GM12878 (cell line): ENCODE results near the gene CDH4. TPM values are rescaled to one million over a fixed set of nuclear protein-coding genes. Genes with fewer than 3 reads are reported as not detected.

ENCODE experiments used
- ATAC-seq: fragments of 200-7000 bp; cut with Tn5 transposase; 3 replicates; pipeline ENCODE4 v1.9.1; 2020; ENCODE audit warnings: mild to moderate bottlenecking, moderate library complexity
- BruUV-seq: library from RNA; stranded (reverse); fragments of 400-500 nt; replicated peaks from 2 replicates; lab custom pipeline; 2021; lab: Mats Ljungman, UMichigan
- CTCF ChIA-PET: fragments of 300-600 bp; sonication (Branson Sonifier 250); formaldehyde crosslinking; extraction: SDS; loops from one replicate; lab custom pipeline; 2021; ENCODE audit warnings: inconsistent platforms; lab: Yijun Ruan, JAX
- POLR2A ChIA-PET: fragments of 350-600 bp; formaldehyde crosslinking; extraction: SDS; loops from one replicate; lab custom pipeline; 2021; ENCODE audit warnings: inconsistent platforms; lab: Charles Lee
- RAD21 ChIA-PET: fragments of 300-600 bp; sonication (Branson Sonifier 250); formaldehyde crosslinking; loops from one replicate; lab custom pipeline; 2023; ENCODE audit warnings: antibody characterized with exemption; ENCODE audit not compliant: unreplicated experiment; lab: Charles Lee
- SMC1A ChIA-PET: fragments of 300-600 bp; sonication (Branson Sonifier 250); formaldehyde crosslinking; loops from one replicate; lab custom pipeline; 2023; ENCODE audit not compliant: unreplicated experiment, uncharacterized antibody; lab: Charles Lee
- DNase-seq: peaks from one replicate; pipeline ENCODE4 v3.0.0-alpha.2; 2011; ENCODE audit warnings: low read depth, low spot score
- FAIRE-seq: peaks from 3 replicates; lab custom pipeline; 2011; peaks lifted over from hg19 to GRCh38; lab: Jason Lieb, UNC
- H2AFZ ChIP-seq: 2 replicates; pipeline ENCODE4 v1.6.0; 2011; ENCODE audit warnings: low read depth, low read length, control low read depth; ENCODE audit not compliant: control insufficient read depth
- H3K27ac ChIP-seq: 2 replicates; pipeline ENCODE4 v1.5.1; 2011; ENCODE audit warnings: control low read depth; ENCODE audit not compliant: control insufficient read depth, insufficient read depth
- H3K27me3 ChIP-seq, 2 experiments: replicated peaks in 1 of 2; 2 replicates each; pipeline versions ENCODE4 v1.6.0 to v1.6.1; 2011; ENCODE audit warnings: low read length in 1 of 2; ENCODE audit not compliant: control insufficient read depth in 2 of 2, insufficient read depth in 2 of 2
- H3K36me3 ChIP-seq, 2 experiments: 2 replicates each; pipeline ENCODE4 v1.5.1; 2011; ENCODE audit warnings: low read length in 1 of 2; ENCODE audit not compliant: control insufficient read depth in 2 of 2, insufficient read depth in 2 of 2
- H3K4me1 ChIP-seq: 2 replicates; pipeline ENCODE4 v1.6.1; 2011; ENCODE audit warnings: mild to moderate bottlenecking, low read length, moderate library complexity, mixed read lengths; ENCODE audit not compliant: control insufficient read depth, insufficient read depth
- H3K4me2 ChIP-seq: 2 replicates; pipeline ENCODE4 v1.6.0; 2011; ENCODE audit warnings: control low read depth; ENCODE audit not compliant: control insufficient read depth, insufficient read depth
- H3K4me3 ChIP-seq: fragments of 200-600 bp; sonication (generic); 2 replicates; pipeline ENCODE4 v1.5.1; 2016
- H3K79me2 ChIP-seq: 2 replicates; pipeline ENCODE4 v1.6.0; 2011; ENCODE audit warnings: low read length; ENCODE audit not compliant: control insufficient read depth, insufficient read depth
- H3K9ac ChIP-seq: 2 replicates; pipeline ENCODE4 v1.8.0; 2011; ENCODE audit warnings: low read length, control low read depth, mixed read lengths; ENCODE audit not compliant: control insufficient read depth, insufficient read depth
- H3K9me3 ChIP-seq: replicated peaks from 3 replicates; pipeline ENCODE4 v1.5.1; 2011; ENCODE audit warnings: mild to moderate bottlenecking, low read length; ENCODE audit not compliant: control insufficient read depth, insufficient read depth
- H4K20me1 ChIP-seq: 2 replicates; pipeline ENCODE4 v1.6.0; 2011; ENCODE audit not compliant: control insufficient read depth, insufficient read depth
- CBX3 ChIP-seq: fragments of 200-600 bp; sonication (generic); IDR thresholded peaks from 2 replicates; pipeline ENCODE4 v1.6.1; 2016; ENCODE audit warnings: low read depth, borderline replicate concordance
- CHD4 ChIP-seq: fragments of 200-600 bp; sonication (generic); IDR thresholded peaks from 2 replicates; pipeline ENCODE4 v1.6.1; 2016; ENCODE audit warnings: mild to moderate bottlenecking
- KDM1A ChIP-seq: fragments of 200-600 bp; sonication (generic); IDR thresholded peaks from 2 replicates; pipeline ENCODE4 v1.6.1; 2016; ENCODE audit warnings: borderline replicate concordance
- SUZ12 ChIP-seq: fragments of 200-600 bp; sonication (generic); IDR thresholded peaks from one replicate; pipeline ENCODE4 v1.6.1; 2018; ENCODE audit warnings: antibody characterized with exemption, mild to moderate bottlenecking; ENCODE audit not compliant: unreplicated experiment
- ZSCAN29 ChIP-seq: fragments of 450-650 bp; IDR thresholded peaks from 2 replicates; pipeline ENCODE4 v1.6.1; 2017; ENCODE audit warnings: mild to moderate bottlenecking, moderate library complexity
- ZZZ3 ChIP-seq: IDR thresholded peaks from 2 replicates; pipeline ENCODE4 v1.6.1; 2011; ENCODE audit warnings: low read depth; ENCODE audit not compliant: control insufficient read depth, insufficient read length
- WGBS: methylation state at CpG from one replicate; pipeline ENCODE4 v1.1.6; 2016; ENCODE audit warnings: low lambda C conversion rate; ENCODE audit not compliant: insufficient replicate concordance, insufficient coverage; ENCODE audit errors: missing lambda C conversion rate; 5-methylcytosine and 5-hydroxymethylcytosine counted together
- in situ Hi-C: fragments of 300-500 bp; cut with MboI; formaldehyde crosslinking; loops from 9 replicates; pipeline ENCODE4 v1.14.3; 2018; ENCODE audit warnings: mixed read lengths
- intact Hi-C: fragments of 100-400 bp; cut with micrococcal nuclease; formaldehyde crosslinking; loops from one replicate; pipeline ENCODE4 v1.14.2; 2022; ENCODE audit not compliant: unreplicated experiment
- polyA plus RNA-seq, 11 experiments: library from polyadenylated mRNA; depleted of rRNA in 4 of 11; unstranded in 6 of 11; stranded (reverse) in 5 of 11; fragments of >200 nt; fragmentation: Nextera tagmentation in 4 of 11; fragmentation: Illumina TruSeq in 1 of 11; extraction: Ambion mirVana in 4 of 11; extraction: Trizol in 1 of 11; gene quantifications; 1 replicate in 1 of 11; 2 replicates in 10 of 11; pipeline versions ENCODE4 v1.2.1 to v1.2.3, GENCODE V29; 2011 to 2016; ENCODE audit warnings: inconsistent platforms in 2 of 11, missing spikeins in 2 of 11, low read depth in 1 of 11
- total RNA-seq, 4 experiments: library from RNA; depleted of rRNA in 3 of 4; stranded (reverse); fragments of >200 nt in 3 of 4; fragmentation: Illumina TruSeq in 1 of 4; extraction: Trizol in 1 of 4; gene quantifications; 2 replicates each; pipeline versions ENCODE4 v1.2.1 to v1.2.3, GENCODE V29; 2013 to 2021
- TF ChIP-seq, protein P1 (sequence below): IDR thresholded peaks from 2 replicates; pipeline ENCODE4 v1.6.1; 2012; ENCODE audit warnings: low read length, inconsistent platforms
- TF ChIP-seq, protein P2 (sequence below): fragments of 450-650 bp; formaldehyde crosslinking; IDR thresholded peaks from 2 replicates; pipeline ENCODE4 v1.4.0; 2020; ENCODE audit warnings: mild to moderate bottlenecking, moderate library complexity
- TF ChIP-seq, protein P3 (sequence below): fragments of 450-650 bp; formaldehyde crosslinking; IDR thresholded peaks from 2 replicates; pipeline ENCODE4 v1.4.0; 2022; ENCODE audit warnings: mild to moderate bottlenecking, moderate library complexity

CDH4 gene
- total and polyA plus RNA-seq, 10 of the 15 experiments (the other 5 are each of a cell fraction or from before 2014, with no cell fraction given), result not detected

DNA sequence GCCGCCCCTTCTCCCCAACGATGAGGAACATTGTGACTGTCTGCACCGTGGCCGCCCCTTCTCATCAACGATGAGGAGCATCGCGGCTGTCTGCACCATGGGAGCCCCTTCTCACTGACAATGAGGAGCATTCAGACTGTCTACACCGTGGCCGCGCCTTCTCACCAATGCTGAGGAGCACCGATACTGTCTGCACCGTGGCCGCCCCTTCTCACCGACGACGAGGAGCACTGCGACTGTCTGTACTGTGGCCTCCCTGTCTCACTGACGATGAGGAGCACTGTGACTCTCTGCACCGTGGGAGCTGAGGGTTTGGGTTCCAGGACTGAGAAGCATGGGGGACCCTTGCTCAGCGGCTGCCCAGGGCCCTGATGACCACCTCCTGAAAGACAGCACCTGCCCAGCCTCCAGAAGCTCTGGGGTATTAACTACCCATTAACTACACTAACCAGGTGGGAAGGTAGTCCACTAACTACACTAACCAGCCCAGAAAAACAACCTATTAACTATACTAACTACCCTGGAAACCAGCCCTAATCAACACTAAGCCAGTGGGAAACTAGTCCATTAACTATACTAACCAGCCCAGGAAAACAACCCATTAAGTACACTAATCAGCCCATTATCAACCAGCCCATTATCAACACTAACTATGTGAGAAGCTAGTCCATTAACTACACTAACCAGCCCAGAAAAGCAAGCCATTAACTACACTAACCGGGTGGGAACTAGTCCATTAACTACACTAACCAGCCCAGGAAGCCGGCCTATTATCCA, 696.7 kb downstream of the CDH4 start:
- Histone ChIP-seq H2AFZ (no peak overlapping the region), H4K20me1 (no peaks in the 10 kb centered on the region), H3K9ac (no peak overlapping the region), H3K4me1 (no peaks in the 10 kb centered on the region), H3K36me3 (no peaks in the 10 kb centered on the region), H3K79me2 (no peaks in the 10 kb centered on the region), H3K4me3 (no peak overlapping the region), H3K9me3 (no peaks in the 10 kb centered on the region), H3K27me3 (no peaks in the 10 kb centered on the region), H3K27ac (no peak overlapping the region), H3K4me2 (no peak overlapping the region)
- ChIA-PET POLR2A (no interaction called here), SMC1A (no interaction called here), RAD21 (no interaction called here), CTCF (no interaction called here)
- intact Hi-C loops (no loop called here), in situ Hi-C loops (no loop called here)
- no peak for FAIRE-seq
- no TSS peak for BruUV-seq
- DNase-seq, result no peak
- 77% methylated on average over 21 of the region's 22 CpGs for WGBS
- TF ChIP-seq, protein P1, sequence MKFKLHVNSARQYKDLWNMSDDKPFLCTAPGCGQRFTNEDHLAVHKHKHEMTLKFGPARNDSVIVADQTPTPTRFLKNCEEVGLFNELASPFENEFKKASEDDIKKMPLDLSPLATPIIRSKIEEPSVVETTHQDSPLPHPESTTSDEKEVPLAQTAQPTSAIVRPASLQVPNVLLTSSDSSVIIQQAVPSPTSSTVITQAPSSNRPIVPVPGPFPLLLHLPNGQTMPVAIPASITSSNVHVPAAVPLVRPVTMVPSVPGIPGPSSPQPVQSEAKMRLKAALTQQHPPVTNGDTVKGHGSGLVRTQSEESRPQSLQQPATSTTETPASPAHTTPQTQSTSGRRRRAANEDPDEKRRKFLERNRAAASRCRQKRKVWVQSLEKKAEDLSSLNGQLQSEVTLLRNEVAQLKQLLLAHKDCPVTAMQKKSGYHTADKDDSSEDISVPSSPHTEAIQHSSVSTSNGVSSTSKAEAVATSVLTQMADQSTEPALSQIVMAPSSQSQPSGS, result no peak
- TF ChIP-seq, protein P2, sequence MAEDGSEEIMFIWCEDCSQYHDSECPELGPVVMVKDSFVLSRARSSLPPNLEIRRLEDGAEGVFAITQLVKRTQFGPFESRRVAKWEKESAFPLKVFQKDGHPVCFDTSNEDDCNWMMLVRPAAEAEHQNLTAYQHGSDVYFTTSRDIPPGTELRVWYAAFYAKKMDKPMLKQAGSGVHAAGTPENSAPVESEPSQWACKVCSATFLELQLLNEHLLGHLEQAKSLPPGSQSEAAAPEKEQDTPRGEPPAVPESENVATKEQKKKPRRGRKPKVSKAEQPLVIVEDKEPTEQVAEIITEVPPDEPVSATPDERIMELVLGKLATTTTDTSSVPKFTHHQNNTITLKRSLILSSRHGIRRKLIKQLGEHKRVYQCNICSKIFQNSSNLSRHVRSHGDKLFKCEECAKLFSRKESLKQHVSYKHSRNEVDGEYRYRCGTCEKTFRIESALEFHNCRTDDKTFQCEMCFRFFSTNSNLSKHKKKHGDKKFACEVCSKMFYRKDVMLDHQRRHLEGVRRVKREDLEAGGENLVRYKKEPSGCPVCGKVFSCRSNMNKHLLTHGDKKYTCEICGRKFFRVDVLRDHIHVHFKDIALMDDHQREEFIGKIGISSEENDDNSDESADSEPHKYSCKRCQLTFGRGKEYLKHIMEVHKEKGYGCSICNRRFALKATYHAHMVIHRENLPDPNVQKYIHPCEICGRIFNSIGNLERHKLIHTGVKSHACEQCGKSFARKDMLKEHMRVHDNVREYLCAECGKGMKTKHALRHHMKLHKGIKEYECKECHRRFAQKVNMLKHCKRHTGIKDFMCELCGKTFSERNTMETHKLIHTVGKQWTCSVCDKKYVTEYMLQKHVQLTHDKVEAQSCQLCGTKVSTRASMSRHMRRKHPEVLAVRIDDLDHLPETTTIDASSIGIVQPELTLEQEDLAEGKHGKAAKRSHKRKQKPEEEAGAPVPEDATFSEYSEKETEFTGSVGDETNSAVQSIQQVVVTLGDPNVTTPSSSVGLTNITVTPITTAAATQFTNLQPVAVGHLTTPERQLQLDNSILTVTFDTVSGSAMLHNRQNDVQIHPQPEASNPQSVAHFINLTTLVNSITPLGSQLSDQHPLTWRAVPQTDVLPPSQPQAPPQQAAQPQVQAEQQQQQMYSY (CRISPR knock-in tag), result no peak
- TF ChIP-seq ZSCAN29, result no peak
- TF ChIP-seq SUZ12, result no peak
- TF ChIP-seq ZZZ3, result no peak
- TF ChIP-seq CBX3, result no peak
- no peak for TF ChIP-seq CHD4
- no peak for TF ChIP-seq KDM1A
- TF ChIP-seq, protein P3, sequence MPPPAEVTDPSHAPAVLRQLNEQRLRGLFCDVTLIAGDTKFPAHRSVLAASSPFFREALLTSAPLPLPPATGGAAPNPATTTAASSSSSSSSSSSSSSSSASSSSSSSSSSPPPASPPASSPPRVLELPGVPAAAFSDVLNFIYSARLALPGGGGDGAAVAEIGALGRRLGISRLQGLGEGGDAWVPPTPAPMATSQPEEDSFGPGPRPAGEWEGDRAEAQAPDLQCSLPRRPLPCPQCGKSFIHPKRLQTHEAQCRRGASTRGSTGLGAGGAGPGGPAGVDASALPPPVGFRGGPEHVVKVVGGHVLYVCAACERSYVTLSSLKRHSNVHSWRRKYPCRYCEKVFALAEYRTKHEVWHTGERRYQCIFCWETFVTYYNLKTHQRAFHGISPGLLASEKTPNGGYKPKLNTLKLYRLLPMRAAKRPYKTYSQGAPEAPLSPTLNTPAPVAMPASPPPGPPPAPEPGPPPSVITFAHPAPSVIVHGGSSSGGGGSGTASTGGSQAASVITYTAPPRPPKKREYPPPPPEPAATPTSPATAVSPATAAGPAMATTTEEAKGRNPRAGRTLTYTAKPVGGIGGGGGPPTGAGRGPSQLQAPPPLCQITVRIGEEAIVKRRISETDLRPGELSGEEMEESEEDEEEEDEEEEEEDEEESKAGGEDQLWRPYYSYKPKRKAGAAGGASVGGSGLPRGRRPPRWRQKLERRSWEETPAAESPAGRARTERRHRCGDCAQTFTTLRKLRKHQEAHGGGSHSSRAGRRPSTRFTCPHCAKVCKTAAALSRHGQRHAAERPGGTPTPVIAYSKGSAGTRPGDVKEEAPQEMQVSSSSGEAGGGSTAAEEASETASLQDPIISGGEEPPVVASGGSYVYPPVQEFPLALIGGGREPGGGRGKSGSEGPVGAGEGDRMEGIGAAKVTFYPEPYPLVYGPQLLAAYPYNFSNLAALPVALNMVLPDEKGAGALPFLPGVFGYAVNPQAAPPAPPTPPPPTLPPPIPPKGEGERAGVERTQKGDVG (CRISPR knock-in tag), result no peak
- ATAC-seq, result no peak
